ENCODE results near the gene TRPV2. TPM values are rescaled to one million over a fixed set of nuclear protein-coding genes. Genes with fewer than 3 reads are reported as not detected.

TRPV2 gene
- total and polyA plus RNA-seq, 4 donors, result 2.9 to 9.3 (median 4.6) TPM

DNA sequence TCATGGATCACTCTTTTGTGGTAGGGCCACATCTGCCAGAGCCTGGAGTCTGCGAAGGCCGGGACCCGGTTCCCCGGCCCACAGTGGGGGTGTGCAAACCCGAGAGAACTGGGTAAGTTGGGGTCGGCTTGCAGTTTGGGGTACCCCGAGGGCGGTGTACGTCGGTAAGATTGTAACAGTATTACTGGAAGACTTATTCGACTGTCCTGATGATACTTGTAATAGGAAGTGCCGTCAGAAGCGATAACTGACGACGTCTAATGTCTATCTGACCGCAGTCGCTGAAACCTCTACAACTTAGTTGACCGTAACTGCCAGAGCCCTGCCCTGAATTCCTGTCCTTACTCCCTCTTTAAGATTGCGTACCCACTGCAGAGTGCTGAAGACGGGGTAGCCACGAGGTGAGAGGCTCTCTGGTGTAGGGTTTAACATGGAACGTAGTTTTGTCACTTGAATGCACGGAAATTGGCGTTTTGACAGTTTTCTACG, 24.0 kb downstream of the TRPV2 start:
- peaks cover 9 to 38% (median 28%) of the 10 kb centered on the region in 4 donors for H3K4me1 ChIP-seq (ENCODE audit: control insufficient read depth in 4 of 4, insufficient read depth in 4 of 4, low read length in 3 of 4)
- H3K4me3 ChIP-seq (ENCODE audit: low read depth in 1 of 3, low read length in 3 of 3), result peak overlapping the region; percentile 79 to 89 (median 88)
- no peak for TF ChIP-seq JUND (IDR thresholded peaks at IDR 0.05)
- no peak for TF ChIP-seq TAF1 (conservative IDR thresholded peaks at IDR 0.05)
- TF ChIP-seq NR2F2 (IDR thresholded peaks at IDR 0.05), result no peak
- TF ChIP-seq HNF4A (conservative IDR thresholded peaks at IDR 0.05), result no peak
- TF ChIP-seq REST (IDR thresholded peaks at IDR 0.05), result no peak
- no peak for DNase-seq (ENCODE audit: low spot score)
- under 1% methylated on average over 25 of the region's 25 CpGs for WGBS
- peak overlapping the region; percentile 88 to 95 for H3K9ac ChIP-seq (ENCODE audit: low read depth in 1 of 2, low read length in 2 of 2)
- no peaks in the 10 kb centered on the region for H3K9me3 ChIP-seq (ENCODE audit: control insufficient read depth in 4 of 4, low read length in 3 of 4)
- H3K27me3 ChIP-seq (ENCODE audit: control insufficient read depth in 4 of 4, insufficient read depth in 4 of 4, low read length in 3 of 4), result no peaks in the 10 kb centered on the region
- H3K36me3 ChIP-seq (ENCODE audit: control insufficient read depth in 4 of 4, insufficient read depth in 3 of 4, low read depth in 1 of 4, low read length in 3 of 4), result peaks cover 8 to 34% (median 19%) of the 10 kb centered on the region in 4 donors
- H3K27ac ChIP-seq (ENCODE audit: low read depth in 1 of 2, low read length in 2 of 2), result peak overlapping the region; percentile 85

DNA sequence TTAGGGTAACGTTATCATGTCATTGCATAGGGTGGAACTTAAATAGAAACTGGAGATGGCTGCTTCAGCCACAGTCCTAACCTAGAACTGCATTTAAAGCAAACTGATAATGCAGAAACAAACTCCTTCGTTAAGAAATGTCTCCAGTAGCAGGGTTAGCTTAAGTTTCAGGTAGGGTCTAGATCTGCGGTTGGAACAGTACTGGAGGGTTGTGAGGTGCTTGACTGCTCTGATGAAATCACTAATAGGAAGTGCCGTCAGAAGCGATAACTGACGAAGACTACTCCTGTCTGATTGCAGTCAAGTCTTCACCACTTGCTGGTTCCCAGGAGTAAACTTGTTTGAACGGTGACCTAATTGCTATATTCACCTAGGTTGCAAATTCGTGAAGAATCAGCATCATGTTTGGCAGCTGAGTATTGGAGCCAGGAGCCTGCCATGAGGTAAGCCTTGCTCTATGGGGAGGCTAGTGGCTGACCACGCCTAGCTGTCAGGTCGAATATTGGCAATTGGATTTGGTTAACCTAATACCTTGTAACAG, 24.5 kb downstream of the TRPV2 start:
- DNase-seq (ENCODE audit: low spot score), result no peak
- peaks cover 8 to 35% (median 19%) of the 10 kb centered on the region in 4 donors for H3K36me3 ChIP-seq (ENCODE audit: control insufficient read depth in 4 of 4, insufficient read depth in 3 of 4, low read depth in 1 of 4, low read length in 3 of 4)

More for the DNA sequence above, 24.5 kb downstream of the TRPV2 start:
- H3K4me1 ChIP-seq (ENCODE audit: control insufficient read depth in 4 of 4, insufficient read depth in 4 of 4, low read length in 3 of 4), result peaks cover 10 to 41% (median 32%) of the 10 kb centered on the region in 4 donors
- no peaks in the 10 kb centered on the region for H3K27me3 ChIP-seq (ENCODE audit: control insufficient read depth in 4 of 4, insufficient read depth in 4 of 4, low read length in 3 of 4)
- peak overlapping the region; percentile 79 to 89 (median 88) for H3K4me3 ChIP-seq (ENCODE audit: low read depth in 1 of 3, low read length in 3 of 3)
- 10% methylated on average over 10 of the region's 10 CpGs for WGBS
- no peaks in the 10 kb centered on the region for H3K9me3 ChIP-seq (ENCODE audit: control insufficient read depth in 4 of 4, low read length in 3 of 4)
- no peak for TF ChIP-seq REST (IDR thresholded peaks at IDR 0.05)
- no peak for TF ChIP-seq HNF4G (IDR thresholded peaks at IDR 0.05)
- TF ChIP-seq, protein P1, sequence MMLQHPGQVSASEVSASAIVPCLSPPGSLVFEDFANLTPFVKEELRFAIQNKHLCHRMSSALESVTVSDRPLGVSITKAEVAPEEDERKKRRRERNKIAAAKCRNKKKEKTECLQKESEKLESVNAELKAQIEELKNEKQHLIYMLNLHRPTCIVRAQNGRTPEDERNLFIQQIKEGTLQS (IDR thresholded peaks at IDR 0.05), result no peak
- TF ChIP-seq CTCF (IDR thresholded peaks at IDR 0.05; ENCODE audit: low read depth, low read length, missing input control), result no peak
- no peak for TF ChIP-seq SP1 (IDR thresholded peaks at IDR 0.05)
- no peak for TF ChIP-seq TAF1 (conservative IDR thresholded peaks at IDR 0.05)
- TF ChIP-seq RXRA (IDR thresholded peaks at IDR 0.05), result no peak
- TF ChIP-seq YY1 (IDR thresholded peaks at IDR 0.05), result no peak
- no peak for TF ChIP-seq NR2F2 (IDR thresholded peaks at IDR 0.05)
- TF ChIP-seq FOXA2 (IDR thresholded peaks at IDR 0.05), result no peak
- TF ChIP-seq JUND (IDR thresholded peaks at IDR 0.05), result no peak
- TF ChIP-seq, protein P2, sequence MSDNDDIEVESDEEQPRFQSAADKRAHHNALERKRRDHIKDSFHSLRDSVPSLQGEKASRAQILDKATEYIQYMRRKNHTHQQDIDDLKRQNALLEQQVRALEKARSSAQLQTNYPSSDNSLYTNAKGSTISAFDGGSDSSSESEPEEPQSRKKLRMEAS (IDR thresholded peaks at IDR 0.05), result no peak
- TF ChIP-seq EGR1 (IDR thresholded peaks at IDR 0.05; ENCODE audit: low read depth in 2 of 2), result no peak
- no peak for TF ChIP-seq FOXA1 (IDR thresholded peaks at IDR 0.05)
- TF ChIP-seq HNF4A (conservative IDR thresholded peaks at IDR 0.05), result no peak
- no peak for TF ChIP-seq RAD21 (IDR thresholded peaks at IDR 0.05)
- TF ChIP-seq, protein P3, sequence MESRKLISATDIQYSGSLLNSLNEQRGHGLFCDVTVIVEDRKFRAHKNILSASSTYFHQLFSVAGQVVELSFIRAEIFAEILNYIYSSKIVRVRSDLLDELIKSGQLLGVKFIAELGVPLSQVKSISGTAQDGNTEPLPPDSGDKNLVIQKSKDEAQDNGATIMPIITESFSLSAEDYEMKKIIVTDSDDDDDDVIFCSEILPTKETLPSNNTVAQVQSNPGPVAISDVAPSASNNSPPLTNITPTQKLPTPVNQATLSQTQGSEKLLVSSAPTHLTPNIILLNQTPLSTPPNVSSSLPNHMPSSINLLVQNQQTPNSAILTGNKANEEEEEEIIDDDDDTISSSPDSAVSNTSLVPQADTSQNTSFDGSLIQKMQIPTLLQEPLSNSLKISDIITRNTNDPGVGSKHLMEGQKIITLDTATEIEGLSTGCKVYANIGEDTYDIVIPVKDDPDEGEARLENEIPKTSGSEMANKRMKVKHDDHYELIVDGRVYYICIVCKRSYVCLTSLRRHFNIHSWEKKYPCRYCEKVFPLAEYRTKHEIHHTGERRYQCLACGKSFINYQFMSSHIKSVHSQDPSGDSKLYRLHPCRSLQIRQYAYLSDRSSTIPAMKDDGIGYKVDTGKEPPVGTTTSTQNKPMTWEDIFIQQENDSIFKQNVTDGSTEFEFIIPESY (IDR thresholded peaks at IDR 0.05), result no peak
- no peak for TF ChIP-seq GABPA (IDR thresholded peaks at IDR 0.05 in 1 of 2, conservative IDR thresholded peaks at IDR 0.05 in 1 of 2)
- peak overlapping the region; percentile 88 to 95 for H3K9ac ChIP-seq (ENCODE audit: low read depth in 1 of 2, low read length in 2 of 2)
- H3K27ac ChIP-seq (ENCODE audit: low read depth in 1 of 2, low read length in 2 of 2), result peak overlapping the region; percentile 85
